Gastroesophageal sphincter (tissue), 4 donors: ENCODE results near the gene CCL22. TPM values are rescaled to one million over a fixed set of nuclear protein-coding genes. Genes with fewer than 3 reads are reported as not detected.

Experiments used
- ATAC-seq: fragments of 150-250 bp; one replicate; pipeline ENCODE4 v1.9.1; 2016; ENCODE audit warnings: mild to moderate bottlenecking, moderate library complexity
- H3K27ac ChIP-seq, 4 donors: fragments of 200-600 bp; sonication (generic) in 3 of 4; 1 replicate in 3 of 4; 2 replicates in 1 of 4; pipeline ENCODE4 v1.5.1; 2016 to 2019
- H3K27me3 ChIP-seq: fragments of 200-600 bp; sonication (generic); one replicate; pipeline ENCODE4 v1.5.1; 2019
- H3K36me3 ChIP-seq, 2 donors: fragments of 200-600 bp; sonication (generic); one replicate each; pipeline ENCODE4 v1.5.1; 2019; ENCODE audit warnings: control low read depth in 1 of 2
- H3K4me1 ChIP-seq, 3 donors: fragments of 200-600 bp; sonication (generic); 1 replicate in 2 of 3; 2 replicates in 1 of 3; pipeline ENCODE4 v1.5.1; 2016 to 2019; ENCODE audit warnings: control low read depth in 2 of 3
- H3K4me3 ChIP-seq, 2 donors: fragments of 200-600 bp; sonication (generic); one replicate each; pipeline ENCODE4 v1.5.1; 2019; ENCODE audit warnings: mild to moderate bottlenecking in 1 of 2, moderate library complexity in 1 of 2
- H3K9me3 ChIP-seq, 3 donors: fragments of 200-600 bp; sonication (generic); one replicate each; pipeline ENCODE4 v1.5.1; 2017 to 2019; ENCODE audit warnings: control low read depth in 2 of 3
- CTCF ChIP-seq, 4 experiments: fragments of 200-600 bp in 2 of 4; fragments of 450-650 bp in 2 of 4; sonication (generic) in 1 of 4; IDR thresholded peaks; one replicate each; pipeline ENCODE4 v1.5.1; 2017 to 2019; ENCODE audit warnings: antibody characterized with exemption in 4 of 4, mild to moderate bottlenecking in 2 of 4, moderate library complexity in 2 of 4
- EP300 ChIP-seq: sonication (generic); formaldehyde crosslinking; IDR thresholded peaks from one replicate; pipeline ENCODE4 v1.6.1; 2017; ENCODE audit warnings: antibody characterized with exemption, mild to moderate bottlenecking
- POLR2A ChIP-seq, 2 donors: fragments of 450-650 bp; IDR thresholded peaks; one replicate each; pipeline ENCODE4 v1.6.1; 2017; ENCODE audit warnings: antibody characterized with exemption in 2 of 2, mild to moderate bottlenecking in 2 of 2, moderate library complexity in 1 of 2
- POLR2AphosphoS5 ChIP-seq: sonication (generic); formaldehyde crosslinking; IDR thresholded peaks from one replicate; pipeline ENCODE4 v1.6.1; 2017; ENCODE audit warnings: antibody characterized with exemption
- WGBS, 2 donors: methylation state at CpG; one replicate each; pipeline ENCODE4 v1.1.5; 2018; ENCODE audit warnings: low coverage in 1 of 2; 5-methylcytosine and 5-hydroxymethylcytosine counted together
- total RNA-seq, 4 donors: library from RNA; depleted of rRNA; stranded (reverse); fragments of >200 nt; gene quantifications; one replicate each; pipeline ENCODE4 v1.1.0, GENCODE V29; 2016

The CCL22 gene
- total RNA-seq, 4 donors from 2014 or later: not detected

- no peak for ATAC-seq
- WGBS, 2 donors: 80 to 91% methylated on average over 5 of the region's 5 CpGs
- TF ChIP-seq EP300: no peak
- no peak for TF ChIP-seq CTCF (IDR thresholded peaks at IDR 0.05)
- TF ChIP-seq POLR2AphosphoS5: no peak
- TF ChIP-seq POLR2A (IDR thresholded peaks at IDR 0.05): no peak
Observed at GRCh38 chr16:57355898-57356414, 2.6 kb upstream of the CCL22 start.

GRCh38 chr16:57356547-57356946 is 2.0 kb upstream of the CCL22 start:
- Histone ChIP-seq H3K27ac (no peak overlapping the region), H3K4me3 (no peak overlapping the region), H3K9me3 (no peaks in the 10 kb centered on the region), H3K4me1 (no peaks in the 10 kb centered on the region), H3K36me3 (no peaks in the 10 kb centered on the region), H3K27me3 (no peaks in the 10 kb centered on the region)
- ATAC-seq: no peak
- no peak for TF ChIP-seq CTCF (IDR thresholded peaks at IDR 0.05)
- no peak for TF ChIP-seq POLR2A (IDR thresholded peaks at IDR 0.05)
- TF ChIP-seq POLR2AphosphoS5: no peak
- WGBS, 2 donors: 72% methylated on average over 3 of the region's 4 CpGs; no CpG with 5 or more reads in 1 of the 2 donors

More at GRCh38 chr16:57355898-57356414, 2.6 kb upstream of the CCL22 start:
- Histone ChIP-seq H3K27ac (no peak overlapping the region), H3K36me3 (no peaks in the 10 kb centered on the region), H3K27me3 (no peaks in the 10 kb centered on the region), H3K4me1 (no peaks in the 10 kb centered on the region), H3K4me3 (no peak overlapping the region), H3K9me3 (no peaks in the 10 kb centered on the region)

- H3K27ac ChIP-seq: no peak overlapping the region
- H3K27me3 ChIP-seq: no peaks in the 10 kb centered on the region
- no peaks in the 10 kb centered on the region for H3K4me1 ChIP-seq
- ATAC-seq: no peak
- H3K9me3 ChIP-seq: no peaks in the 10 kb centered on the region
- 89% methylated on average over 2 of the region's 9 CpGs; no CpG with 5 or more reads in 1 of the 2 donors for WGBS, 2 donors
- TF ChIP-seq POLR2AphosphoS5 (no peak), POLR2A (IDR thresholded peaks at IDR 0.05) (no peak), CTCF (IDR thresholded peaks at IDR 0.05) (no peak), EP300 (no peak)
- H3K4me3 ChIP-seq: no peak overlapping the region
- H3K36me3 ChIP-seq: no peaks in the 10 kb centered on the region
Observed at GRCh38 chr16:57357330-57358085, 1.1 kb upstream of the CCL22 start.

GRCh38 chr16:57358086-57358420 is 530 bp upstream of the CCL22 start:
- no peak overlapping the region for H3K27ac ChIP-seq
- ATAC-seq: no peak
- H3K4me1 ChIP-seq: no peaks in the 10 kb centered on the region
- 67 to 93% methylated on average over 6 to 7 of the region's 7 CpGs for WGBS, 2 donors
- H3K4me3 ChIP-seq: no peak overlapping the region
- no peaks in the 10 kb centered on the region for H3K36me3 ChIP-seq
- no peaks in the 10 kb centered on the region for H3K27me3 ChIP-seq
- H3K9me3 ChIP-seq: no peaks in the 10 kb centered on the region
- TF ChIP-seq CTCF (IDR thresholded peaks at IDR 0.05) (no peak), EP300 (no peak), POLR2A (IDR thresholded peaks at IDR 0.05) (no peak), POLR2AphosphoS5 (no peak)

- TF ChIP-seq CTCF (IDR thresholded peaks at IDR 0.05) (no peak), POLR2A (IDR thresholded peaks at IDR 0.05) (no peak), EP300 (no peak), POLR2AphosphoS5 (no peak)
Observed at GRCh38 chr16:57360321-57360935, 1.8 kb downstream of the CCL22 start.

More at GRCh38 chr16:57360321-57360935, 1.8 kb downstream of the CCL22 start:
- Histone ChIP-seq H3K4me1 (no peaks in the 10 kb centered on the region), H3K27me3 (no peaks in the 10 kb centered on the region), H3K4me3 (no peak overlapping the region), H3K36me3 (no peaks in the 10 kb centered on the region), H3K27ac (no peak overlapping the region), H3K9me3 (no peaks in the 10 kb centered on the region)
- 98% methylated on average over 6 of the region's 16 CpGs; no CpG with 5 or more reads in 1 of the 2 donors for WGBS, 2 donors
- ATAC-seq: no peak
